ENCODE results near the gene TTC22. TPM values are rescaled to one million over a fixed set of nuclear protein-coding genes. Genes with fewer than 3 reads are reported as not detected.

Gene TTC22
- total RNA-seq, 1 donor from 2014 or later, result not detected

DNA sequence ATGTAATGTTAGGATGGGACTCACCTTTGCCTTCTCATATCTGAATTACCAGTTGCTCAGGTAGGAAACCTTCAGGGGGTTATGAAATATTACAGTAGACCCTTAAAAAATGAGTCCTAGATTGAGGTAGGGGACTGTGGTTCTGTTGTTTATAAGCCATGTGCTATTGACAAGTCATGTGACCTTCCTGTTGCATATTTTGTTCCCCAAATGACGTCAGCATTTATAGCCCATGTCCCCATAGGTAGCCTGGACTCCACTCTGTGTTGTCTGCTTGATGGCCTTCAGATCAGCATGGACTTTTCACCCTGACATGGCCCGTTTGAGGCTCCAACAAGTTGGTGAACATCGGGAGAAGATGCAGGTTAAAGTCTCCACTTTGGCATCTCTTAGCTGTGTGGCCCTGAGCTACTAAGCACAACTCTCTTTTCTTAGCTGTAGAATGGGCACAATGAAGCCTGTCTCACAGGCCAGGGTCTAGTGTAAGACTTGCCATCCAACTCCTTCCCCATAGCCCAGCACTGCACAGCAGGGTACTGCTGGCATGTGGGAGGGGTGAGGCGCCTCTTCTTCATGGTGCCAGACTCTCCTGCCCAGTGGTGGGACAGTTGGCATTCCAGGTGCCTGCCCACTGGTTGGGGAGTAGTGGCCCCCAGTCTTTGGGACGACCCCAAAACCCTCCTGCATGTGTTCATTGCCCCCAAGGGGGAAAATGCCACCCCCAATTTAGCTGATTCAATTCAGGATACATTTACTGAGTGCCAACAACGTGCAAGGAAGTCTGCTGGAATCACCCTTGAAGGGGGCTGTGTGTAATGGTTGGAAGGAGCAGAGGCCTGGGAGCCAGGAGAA, 36.1 kb upstream of the TTC22 start:
- H3K36me3 Mint-ChIP-seq (ENCODE audit: unreplicated experiment), result peaks cover 7% of the 10 kb centered on the region
- no peak for DNase-seq
- H3K27ac Mint-ChIP-seq (ENCODE audit: unreplicated experiment), result no peak overlapping the region
- H3K27me3 Mint-ChIP-seq (ENCODE audit: unreplicated experiment), result peaks cover 2% of the 10 kb centered on the region
- no peak overlapping the region for H3K4me3 Mint-ChIP-seq (ENCODE audit: unreplicated experiment)
- H3K4me1 Mint-ChIP-seq (ENCODE audit: low read depth, unreplicated experiment), result no peaks in the 10 kb centered on the region
- H3K9me3 Mint-ChIP-seq (ENCODE audit: unreplicated experiment), result no peaks in the 10 kb centered on the region
- TF ChIP-seq, protein P1, sequence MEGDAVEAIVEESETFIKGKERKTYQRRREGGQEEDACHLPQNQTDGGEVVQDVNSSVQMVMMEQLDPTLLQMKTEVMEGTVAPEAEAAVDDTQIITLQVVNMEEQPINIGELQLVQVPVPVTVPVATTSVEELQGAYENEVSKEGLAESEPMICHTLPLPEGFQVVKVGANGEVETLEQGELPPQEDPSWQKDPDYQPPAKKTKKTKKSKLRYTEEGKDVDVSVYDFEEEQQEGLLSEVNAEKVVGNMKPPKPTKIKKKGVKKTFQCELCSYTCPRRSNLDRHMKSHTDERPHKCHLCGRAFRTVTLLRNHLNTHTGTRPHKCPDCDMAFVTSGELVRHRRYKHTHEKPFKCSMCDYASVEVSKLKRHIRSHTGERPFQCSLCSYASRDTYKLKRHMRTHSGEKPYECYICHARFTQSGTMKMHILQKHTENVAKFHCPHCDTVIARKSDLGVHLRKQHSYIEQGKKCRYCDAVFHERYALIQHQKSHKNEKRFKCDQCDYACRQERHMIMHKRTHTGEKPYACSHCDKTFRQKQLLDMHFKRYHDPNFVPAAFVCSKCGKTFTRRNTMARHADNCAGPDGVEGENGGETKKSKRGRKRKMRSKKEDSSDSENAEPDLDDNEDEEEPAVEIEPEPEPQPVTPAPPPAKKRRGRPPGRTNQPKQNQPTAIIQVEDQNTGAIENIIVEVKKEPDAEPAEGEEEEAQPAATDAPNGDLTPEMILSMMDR (IDR thresholded peaks at IDR 0.05; ENCODE audit: partially characterized antibody, unreplicated experiment), result no peak

DNA sequence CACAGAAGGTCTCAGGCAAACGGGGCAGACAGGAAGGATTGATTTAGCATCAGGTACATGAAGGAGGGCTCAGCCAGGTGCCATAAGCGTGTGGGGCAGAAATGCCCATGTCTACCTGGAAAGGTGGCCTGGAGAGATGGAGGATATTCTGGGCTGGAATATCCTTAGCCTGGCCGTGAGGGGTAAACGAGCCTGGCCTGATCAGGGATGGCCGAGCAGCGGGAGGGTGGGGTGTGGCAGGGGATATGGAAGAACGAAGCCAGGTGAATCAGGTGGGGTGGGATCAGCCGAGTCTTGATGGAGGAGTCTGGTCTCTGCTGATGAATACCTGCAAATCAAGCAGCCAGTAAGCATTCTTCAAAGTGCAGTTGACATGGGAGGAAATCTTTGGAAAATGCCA, 35.5 kb upstream of the TTC22 start:
- TF ChIP-seq, protein P1 (IDR thresholded peaks at IDR 0.05; ENCODE audit: partially characterized antibody, unreplicated experiment), result no peak
- Mint-ChIP-seq H3K27ac (ENCODE audit: unreplicated experiment) (no peak overlapping the region), H3K36me3 (ENCODE audit: unreplicated experiment) (peaks cover 6% of the 10 kb centered on the region), H3K27me3 (ENCODE audit: unreplicated experiment) (peaks cover 2% of the 10 kb centered on the region), H3K4me1 (ENCODE audit: low read depth, unreplicated experiment) (no peaks in the 10 kb centered on the region), H3K4me3 (ENCODE audit: unreplicated experiment) (no peak overlapping the region), H3K9me3 (ENCODE audit: unreplicated experiment) (peaks cover under 1% of the 10 kb centered on the region)
- no peak for DNase-seq

- Mint-ChIP-seq H3K9me3 (ENCODE audit: unreplicated experiment) (peaks cover 1% of the 10 kb centered on the region), H3K27ac (ENCODE audit: unreplicated experiment) (no peak overlapping the region), H3K36me3 (ENCODE audit: unreplicated experiment) (peaks cover 6% of the 10 kb centered on the region), H3K27me3 (ENCODE audit: unreplicated experiment) (peaks cover 2% of the 10 kb centered on the region), H3K4me3 (ENCODE audit: unreplicated experiment) (no peak overlapping the region), H3K4me1 (ENCODE audit: low read depth, unreplicated experiment) (no peaks in the 10 kb centered on the region)
- no peak for DNase-seq
- TF ChIP-seq, protein P1 (IDR thresholded peaks at IDR 0.05; ENCODE audit: partially characterized antibody, unreplicated experiment), result no peak
Measured at GRCh38 chr1:54835970-54836369, 34.8 kb upstream of the TTC22 start.

DNA sequence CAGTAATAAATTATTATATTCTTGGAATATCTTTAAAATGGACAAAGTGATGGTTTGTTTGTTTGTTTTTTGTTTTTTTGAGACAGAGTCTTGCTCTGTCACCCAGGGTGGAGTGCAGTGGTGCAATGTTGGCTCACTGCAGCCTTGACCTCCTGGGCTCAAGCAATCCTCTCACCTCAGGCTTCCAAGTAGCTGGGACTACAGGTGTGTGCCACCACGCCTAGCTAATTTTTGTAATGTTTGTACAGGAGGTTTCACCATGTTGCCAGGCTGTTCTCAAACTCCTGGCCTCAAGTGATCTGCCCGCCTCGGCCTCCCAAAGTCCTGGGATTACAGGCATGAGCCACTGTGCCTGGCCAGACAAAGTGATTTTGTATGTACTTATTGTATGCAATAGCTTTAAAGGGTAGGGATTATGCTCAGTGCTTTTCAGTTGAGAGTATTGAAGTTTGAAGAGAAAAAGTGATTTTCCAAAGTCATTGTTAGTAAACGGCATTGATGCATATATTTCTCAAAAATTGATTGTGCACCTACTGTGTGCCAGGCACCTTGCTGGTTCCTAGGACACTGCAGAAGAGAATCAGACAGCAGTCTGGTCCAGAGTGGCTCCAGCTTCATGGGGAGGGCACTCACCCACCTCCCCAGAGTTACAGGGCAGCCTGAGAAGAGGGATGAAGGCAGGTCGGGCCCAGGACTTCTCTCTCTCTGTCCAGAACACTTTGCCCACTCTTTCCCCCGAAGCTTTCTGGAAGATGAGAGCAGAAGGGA, 34.2 kb upstream of the TTC22 start:
- TF ChIP-seq, protein P1 (IDR thresholded peaks at IDR 0.05; ENCODE audit: partially characterized antibody, unreplicated experiment), result no peak
- Mint-ChIP-seq H3K27ac (ENCODE audit: unreplicated experiment) (no peak overlapping the region), H3K27me3 (ENCODE audit: unreplicated experiment) (peaks cover 2% of the 10 kb centered on the region), H3K4me3 (ENCODE audit: unreplicated experiment) (no peak overlapping the region), H3K4me1 (ENCODE audit: low read depth, unreplicated experiment) (no peaks in the 10 kb centered on the region), H3K9me3 (ENCODE audit: unreplicated experiment) (peaks cover 1% of the 10 kb centered on the region), H3K36me3 (ENCODE audit: unreplicated experiment) (peaks cover 11% of the 10 kb centered on the region)
- DNase-seq, result no peak
